ENCODE measurements around the gene TACC2. TPM values are rescaled to one million over a fixed set of nuclear protein-coding genes. Genes with fewer than 3 reads are reported as not detected.

The TACC2 gene
- polyA plus RNA-seq, 3 donors = 35.4 to 46.8 (median 45.2) TPM

GRCh38 chr10:122138831-122139625, 150.1 kb downstream of the TACC2 start:
- no peak for DNase-seq (ENCODE audit: low read depth in 3 of 3, low spot score in 2 of 3)

- no peak for DNase-seq (ENCODE audit: low read depth in 3 of 3, low spot score in 2 of 3)
Observed at GRCh38 chr10:122139627-122140170, 150.7 kb downstream of the TACC2 start.

GRCh38 chr10:122140461-122140902, 151.5 kb downstream of the TACC2 start:
- no peak for DNase-seq (ENCODE audit: low read depth in 3 of 3, low spot score in 2 of 3)

- no peak for DNase-seq (ENCODE audit: low read depth in 3 of 3, low spot score in 2 of 3)
Observed at GRCh38 chr10:122140941-122141623, 152.1 kb downstream of the TACC2 start.

GRCh38 chr10:122141821-122142640, 153.1 kb downstream of the TACC2 start:
- no peak for DNase-seq (ENCODE audit: low read depth in 3 of 3, low spot score in 2 of 3)

- no peak for DNase-seq (ENCODE audit: low read depth in 3 of 3, low spot score in 2 of 3)
Observed at GRCh38 chr10:122142641-122143237, 153.8 kb downstream of the TACC2 start.

GRCh38 chr10:122143238-122143841, 154.4 kb downstream of the TACC2 start:
- DNase-seq (ENCODE audit: low read depth in 3 of 3, low spot score in 2 of 3) = no peak

GRCh38 chr10:122144199-122144598, 155.2 kb downstream of the TACC2 start:
- no peak for DNase-seq (ENCODE audit: low read depth in 3 of 3, low spot score in 2 of 3)

GRCh38 chr10:122145113-122145512, 156.2 kb downstream of the TACC2 start:
- no peak for DNase-seq (ENCODE audit: low read depth in 3 of 3, low spot score in 2 of 3)

GRCh38 chr10:122147663-122148062, 158.7 kb downstream of the TACC2 start:
- no peak for DNase-seq (ENCODE audit: low read depth in 3 of 3, low spot score in 2 of 3)

- DNase-seq (ENCODE audit: low read depth in 3 of 3, low spot score in 2 of 3) = no peak
Observed at GRCh38 chr10:122148876-122149560, 160.1 kb downstream of the TACC2 start.

- DNase-seq (ENCODE audit: low read depth in 3 of 3, low spot score in 2 of 3) = no peak
Observed at GRCh38 chr10:122149561-122150505, 160.9 kb downstream of the TACC2 start.

- no peak for DNase-seq (ENCODE audit: low read depth in 3 of 3, low spot score in 2 of 3)
Observed at GRCh38 chr10:122151121-122151694, 162.2 kb downstream of the TACC2 start.

- DNase-seq (ENCODE audit: low read depth in 3 of 3, low spot score in 2 of 3) = no peak
Observed at GRCh38 chr10:122152544-122152943, 163.6 kb downstream of the TACC2 start.

- no peak for DNase-seq (ENCODE audit: low read depth in 3 of 3, low spot score in 2 of 3)
Observed at GRCh38 chr10:122154031-122154544, 165.1 kb downstream of the TACC2 start.

- DNase-seq (ENCODE audit: low read depth in 3 of 3, low spot score in 2 of 3) = no peak
Observed at GRCh38 chr10:122154545-122155366, 165.8 kb downstream of the TACC2 start.

GRCh38 chr10:122157451-122157850, 168.5 kb downstream of the TACC2 start:
- no peak for DNase-seq (ENCODE audit: low read depth in 3 of 3, low spot score in 2 of 3)

All from right renal cortex interstitium (tissue), 3 donors.